Astrocyte of the cerebellum (primary cell): Measurements from ENCODE around the gene ADCY3.

Experiments used
- DNase-seq: peaks from one replicate; pipeline ENCODE4 v3.0.0-alpha.2; 2011; ENCODE audit warnings: low read depth
- H3K4me3 ChIP-seq: 2 replicates; pipeline ENCODE4 v1.5.1; 2011; ENCODE audit warnings: mild to moderate bottlenecking, low read depth, low read length, moderate library complexity
- in situ Hi-C: cut with HindIII; loops from 2 replicates; pipeline ENCODE4 v1.10.0; 2017; ENCODE audit warnings: low sequenced_read_pairs
- TF ChIP-seq, protein P1 (sequence below): IDR thresholded peaks from 2 replicates; pipeline ENCODE4 v1.5.1; 2012; ENCODE audit warnings: low read length, low read depth, moderate library complexity, mild to moderate bottlenecking; ENCODE audit errors: missing control alignments

Gene ADCY3

DNA sequence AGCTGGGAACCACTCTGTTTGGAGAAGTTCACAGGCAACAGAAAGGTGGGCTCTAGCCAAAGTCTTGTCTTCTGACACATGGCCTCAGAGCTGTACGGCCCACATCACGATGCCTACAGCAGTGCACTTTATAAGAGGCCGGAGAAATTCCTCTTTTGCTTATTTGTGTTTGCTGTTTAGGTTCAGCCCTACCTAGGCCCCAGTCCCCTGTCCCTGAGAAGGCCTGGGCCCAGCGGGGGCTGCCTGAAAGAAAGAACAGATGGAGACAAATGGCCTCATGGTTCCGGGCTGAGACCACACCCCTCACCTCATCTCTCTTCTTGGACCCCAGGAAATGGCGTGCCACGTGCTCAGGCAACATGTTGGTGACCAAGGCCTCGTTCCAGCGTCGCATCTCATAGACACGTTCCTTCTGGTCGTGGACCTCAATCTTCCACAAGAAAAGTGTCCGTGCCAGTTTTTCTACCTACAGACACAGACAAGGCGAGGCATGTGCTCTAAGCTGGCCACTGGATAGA lies 95.9 kb downstream of the ADCY3 start:
- in situ Hi-C loops = loop anchor here (25.0 kb wide), 1 partner anchor 412 kb away; no protein-coding TSS in a partner anchor
- DNase-seq = no peak
- TF ChIP-seq, protein P1, sequence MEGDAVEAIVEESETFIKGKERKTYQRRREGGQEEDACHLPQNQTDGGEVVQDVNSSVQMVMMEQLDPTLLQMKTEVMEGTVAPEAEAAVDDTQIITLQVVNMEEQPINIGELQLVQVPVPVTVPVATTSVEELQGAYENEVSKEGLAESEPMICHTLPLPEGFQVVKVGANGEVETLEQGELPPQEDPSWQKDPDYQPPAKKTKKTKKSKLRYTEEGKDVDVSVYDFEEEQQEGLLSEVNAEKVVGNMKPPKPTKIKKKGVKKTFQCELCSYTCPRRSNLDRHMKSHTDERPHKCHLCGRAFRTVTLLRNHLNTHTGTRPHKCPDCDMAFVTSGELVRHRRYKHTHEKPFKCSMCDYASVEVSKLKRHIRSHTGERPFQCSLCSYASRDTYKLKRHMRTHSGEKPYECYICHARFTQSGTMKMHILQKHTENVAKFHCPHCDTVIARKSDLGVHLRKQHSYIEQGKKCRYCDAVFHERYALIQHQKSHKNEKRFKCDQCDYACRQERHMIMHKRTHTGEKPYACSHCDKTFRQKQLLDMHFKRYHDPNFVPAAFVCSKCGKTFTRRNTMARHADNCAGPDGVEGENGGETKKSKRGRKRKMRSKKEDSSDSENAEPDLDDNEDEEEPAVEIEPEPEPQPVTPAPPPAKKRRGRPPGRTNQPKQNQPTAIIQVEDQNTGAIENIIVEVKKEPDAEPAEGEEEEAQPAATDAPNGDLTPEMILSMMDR = no peak
- no peak overlapping the region for H3K4me3 ChIP-seq

DNA sequence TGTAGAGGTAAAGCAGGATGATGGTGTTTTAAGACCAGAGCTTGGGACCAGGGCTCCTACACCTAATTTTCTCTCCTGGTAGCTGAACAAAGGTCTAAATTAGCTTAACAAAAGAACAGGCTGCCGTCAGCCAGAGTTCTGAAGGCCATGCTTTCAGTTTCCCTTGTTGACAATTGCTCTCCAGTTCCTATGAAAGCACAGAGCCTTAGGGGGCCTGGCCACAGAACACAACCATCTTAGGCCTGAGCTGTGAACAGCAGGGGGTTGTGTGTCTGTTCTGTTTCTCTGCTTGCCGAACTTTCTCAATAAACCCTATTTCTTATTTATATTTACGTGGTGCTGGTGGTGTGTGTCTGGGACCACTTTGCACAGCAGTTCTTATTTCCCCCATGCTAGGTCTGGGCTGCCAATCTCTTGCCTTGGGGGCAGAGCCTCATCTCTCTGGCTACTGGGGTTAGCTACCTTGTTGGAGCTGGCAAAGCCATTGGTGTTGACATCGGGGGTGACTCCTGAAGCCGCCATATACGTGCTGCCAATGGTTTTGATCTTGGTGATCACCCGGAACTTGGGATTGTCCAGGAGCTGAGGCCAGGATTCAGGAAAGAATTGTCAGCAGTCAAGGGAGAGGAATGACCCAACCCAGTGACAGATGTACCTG lies 97.9 kb downstream of the ADCY3 start:
- H3K4me3 ChIP-seq = no peak overlapping the region
- DNase-seq = peak; percentile 79
- TF ChIP-seq, protein P1 = no peak
- in situ Hi-C loops = loop anchor here (25.0 kb wide), 1 partner anchor 410 kb away; no protein-coding TSS in a partner anchor

DNA sequence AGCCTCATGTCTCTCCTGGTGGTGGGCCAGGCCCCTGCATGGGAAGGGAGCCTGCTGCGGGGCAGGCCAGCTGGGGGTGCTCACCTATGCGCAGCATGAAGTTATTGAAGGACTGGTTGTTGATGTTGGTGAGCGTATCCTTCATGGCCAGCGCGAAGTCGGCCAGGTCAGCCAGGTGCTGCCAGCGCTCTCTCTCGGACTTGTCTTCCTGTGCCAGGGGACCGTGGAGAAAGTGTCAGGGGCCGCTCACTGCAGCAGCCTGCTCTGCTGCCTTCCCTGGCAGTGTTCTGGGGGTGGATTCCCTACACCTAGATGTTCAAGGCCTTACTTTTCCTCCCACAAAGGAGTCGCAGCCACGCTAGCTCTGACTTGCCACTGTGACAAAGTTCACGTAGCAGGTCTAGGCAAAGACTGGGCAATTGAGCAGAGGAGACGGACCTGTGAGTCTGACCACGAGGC lies 98.6 kb downstream of the ADCY3 start:
- no peak for DNase-seq
- TF ChIP-seq, protein P1 = no peak
- in situ Hi-C loops = loop anchor here (25.0 kb wide), 1 partner anchor 409 kb away; no protein-coding TSS in a partner anchor
- H3K4me3 ChIP-seq = no peak overlapping the region

DNA sequence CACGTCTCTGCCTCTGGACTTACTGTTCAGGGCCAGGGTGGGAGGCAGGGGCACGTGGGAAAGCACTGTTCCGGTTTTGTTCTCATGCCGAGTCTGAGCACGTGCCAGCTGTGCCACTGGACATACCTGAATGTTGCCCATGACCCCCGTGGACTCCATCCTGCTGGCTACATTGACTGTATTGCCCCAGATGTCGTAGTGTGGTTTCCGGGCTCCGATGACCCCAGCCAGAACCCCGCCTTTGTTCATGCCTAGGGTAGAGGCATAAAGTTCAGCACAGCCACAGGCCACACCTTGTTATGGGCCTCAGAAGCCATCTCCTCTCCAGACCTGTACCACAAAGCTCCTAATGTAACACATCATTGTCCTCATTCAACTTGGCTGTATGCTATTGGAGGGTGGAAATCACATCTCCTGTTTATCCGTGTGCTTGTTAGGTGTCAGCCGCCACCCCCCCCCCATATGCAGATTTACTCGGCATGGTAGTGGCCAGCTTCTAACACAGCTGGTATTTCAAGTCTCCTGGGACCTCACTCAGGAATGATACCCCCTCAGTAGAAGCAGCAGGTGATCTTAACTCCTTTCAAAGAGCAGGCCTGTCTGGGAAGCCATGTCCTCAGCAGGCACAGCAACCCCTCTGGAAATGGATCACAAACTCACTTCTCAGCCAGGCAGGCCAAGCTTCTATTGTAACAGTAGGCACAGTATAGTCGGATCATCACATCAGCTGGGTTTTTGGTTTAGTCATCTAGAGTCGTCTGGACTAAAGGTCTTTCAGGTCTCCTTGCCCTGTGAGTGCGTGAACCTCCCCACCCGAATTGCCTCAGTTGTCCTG lies 99.2 kb downstream of the ADCY3 start:
- TF ChIP-seq, protein P1 = no peak
- H3K4me3 ChIP-seq = no peak overlapping the region
- DNase-seq = no peak
- in situ Hi-C loops = loop anchor here (25.0 kb wide), 1 partner anchor 409 kb away; no protein-coding TSS in a partner anchor

DNA sequence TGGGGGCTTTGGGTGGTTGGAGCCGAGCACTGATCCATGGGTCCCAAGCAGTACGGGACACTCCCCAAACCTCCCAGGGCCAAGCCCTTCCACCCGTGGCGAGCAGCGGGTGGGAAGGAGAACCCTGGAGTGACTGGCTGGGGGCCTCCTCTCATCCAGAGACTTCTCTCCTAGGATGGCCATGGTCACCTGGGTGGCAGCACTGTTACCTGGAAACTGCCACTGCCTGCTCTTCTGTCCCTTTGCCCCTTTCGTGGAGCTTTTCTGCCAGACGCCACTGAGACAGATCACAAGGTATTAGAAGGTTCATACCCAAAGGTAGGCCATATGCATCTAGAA lies 99.9 kb downstream of the ADCY3 start:
- no peak overlapping the region for H3K4me3 ChIP-seq
- TF ChIP-seq, protein P1 = no peak
- in situ Hi-C loops = loop anchor here (25.0 kb wide), 1 partner anchor 408 kb away; no protein-coding TSS in a partner anchor
- no peak for DNase-seq

DNA sequence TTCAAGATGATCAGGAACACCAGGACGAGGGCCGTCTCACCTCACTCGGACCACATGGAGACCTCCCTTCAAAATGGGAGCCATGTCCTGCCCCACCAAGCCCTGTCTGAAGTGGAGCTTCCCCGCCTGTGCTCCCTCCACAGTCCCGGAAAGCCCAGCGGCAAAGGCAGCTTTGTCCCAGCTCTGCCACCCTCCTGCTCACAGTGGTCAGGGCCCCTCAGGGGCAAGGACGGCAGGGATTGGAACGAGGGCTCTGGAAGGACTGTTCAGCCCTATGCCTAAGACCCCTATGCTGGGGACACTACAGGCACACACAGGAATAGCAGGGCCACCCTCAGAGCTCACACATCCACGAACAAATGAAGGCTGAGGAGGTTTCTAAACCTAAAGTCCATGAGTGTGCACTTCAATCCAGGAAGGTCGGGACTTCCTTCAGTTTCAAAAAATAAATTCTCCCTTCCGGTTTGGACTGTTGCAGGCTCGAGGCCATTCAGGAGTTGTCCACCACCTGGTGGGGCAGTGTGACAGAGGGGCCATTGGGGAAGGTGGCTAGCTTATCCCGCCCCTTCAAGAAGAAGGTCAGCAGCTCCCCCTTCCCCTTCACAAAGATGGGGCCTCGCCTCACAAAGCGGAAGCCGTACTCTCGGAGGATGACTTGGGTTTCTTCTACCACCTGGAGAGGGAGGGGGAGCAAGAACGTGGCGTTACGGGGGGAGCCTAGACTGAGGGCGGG lies 100.4 kb downstream of the ADCY3 start:
- DNase-seq = no peak
- TF ChIP-seq, protein P1 = no peak
- H3K4me3 ChIP-seq = no peak overlapping the region
- in situ Hi-C loops = loop anchor here (25.0 kb wide), 1 partner anchor 407 kb away; no protein-coding TSS in a partner anchor
